GM19438 (cell line): ENCODE data around the gene RTN4.
"Not testable (repeated sequence)": the region's sequence is repeated elsewhere in the genome, so short reads cannot be mapped to it uniquely, and the experiment has no call there.

ENCODE experiments used
- ATAC-seq: cut with Tn5 transposase; IDR thresholded peaks from one replicate; pipeline ENCODE4 v1.9.1; 2021; ENCODE audit warnings: low read depth; ENCODE audit not compliant: unreplicated experiment

The RTN4 gene

GRCh38 chr2:55073000-55073983 lies 23.0 kb upstream of the RTN4 start:
- ATAC-seq: no peak

DNA sequence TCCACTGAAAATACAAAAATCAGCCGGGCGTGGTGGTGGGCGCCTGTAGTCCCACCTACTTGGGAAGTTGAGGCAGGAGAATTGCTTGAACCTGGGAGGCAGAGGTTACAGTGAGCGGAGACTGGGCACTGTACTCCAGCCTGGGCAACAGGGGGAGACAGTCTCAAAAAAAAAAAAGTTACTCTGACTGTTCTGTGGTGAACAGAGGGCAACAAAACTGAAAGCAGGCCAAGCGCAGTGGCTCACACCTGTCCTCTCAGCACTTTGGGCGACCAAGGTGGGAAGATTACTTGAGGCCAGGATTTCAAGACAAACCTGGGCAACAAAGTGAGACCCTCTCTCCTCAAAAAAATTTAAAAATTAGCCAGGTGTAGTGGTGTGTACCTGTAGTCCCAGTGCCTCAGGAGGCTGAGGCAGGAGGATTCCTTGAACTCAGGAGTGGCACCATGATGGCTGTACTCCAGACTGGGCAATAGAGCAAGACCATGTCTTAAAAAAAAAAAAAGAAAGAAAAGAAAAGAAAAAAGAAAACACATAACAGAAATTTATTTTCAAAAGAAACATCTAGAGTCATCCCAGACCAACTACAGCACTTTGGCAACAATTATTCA lies 13.6 kb upstream of the RTN4 start:
- no peak for ATAC-seq

DNA sequence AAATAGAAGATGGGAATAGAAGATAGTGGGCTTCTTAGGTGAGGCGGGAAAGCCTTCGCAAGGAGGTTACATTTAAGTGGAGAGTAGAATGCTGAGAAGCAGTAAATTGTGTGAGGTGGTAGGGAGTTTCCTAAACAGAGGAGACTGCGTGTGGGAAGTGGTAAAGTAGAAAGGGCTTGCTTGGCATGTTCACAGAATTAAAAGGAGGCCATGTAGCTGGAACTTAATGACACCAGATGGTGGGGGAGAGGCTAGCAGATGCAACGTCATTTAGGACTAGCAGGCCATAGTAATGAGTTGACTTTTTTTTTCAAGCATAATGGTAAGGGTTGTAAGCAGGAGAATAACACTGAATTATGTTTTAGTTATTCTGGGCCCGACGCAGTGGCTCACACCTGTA lies 13.0 kb upstream of the RTN4 start:
- ATAC-seq: no peak

DNA sequence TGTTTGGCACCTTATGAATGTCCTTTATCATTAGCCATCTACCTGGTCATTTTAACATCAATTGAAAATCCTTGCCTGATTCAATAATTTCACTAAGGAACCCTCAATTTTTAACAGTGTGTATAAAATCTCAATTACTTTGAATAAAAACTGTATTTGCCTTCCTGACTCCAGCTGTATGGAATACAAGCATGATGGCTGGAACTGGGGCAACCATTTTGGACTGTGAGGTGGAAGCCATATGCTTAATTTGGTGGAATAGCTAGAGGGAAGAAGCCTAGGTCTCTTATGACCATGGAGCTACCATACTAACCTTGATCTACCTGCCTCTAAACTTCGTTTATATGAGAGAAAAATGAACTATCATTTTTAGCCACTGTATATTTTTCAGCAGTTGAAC lies 12.5 kb upstream of the RTN4 start:
- no peak for ATAC-seq

DNA sequence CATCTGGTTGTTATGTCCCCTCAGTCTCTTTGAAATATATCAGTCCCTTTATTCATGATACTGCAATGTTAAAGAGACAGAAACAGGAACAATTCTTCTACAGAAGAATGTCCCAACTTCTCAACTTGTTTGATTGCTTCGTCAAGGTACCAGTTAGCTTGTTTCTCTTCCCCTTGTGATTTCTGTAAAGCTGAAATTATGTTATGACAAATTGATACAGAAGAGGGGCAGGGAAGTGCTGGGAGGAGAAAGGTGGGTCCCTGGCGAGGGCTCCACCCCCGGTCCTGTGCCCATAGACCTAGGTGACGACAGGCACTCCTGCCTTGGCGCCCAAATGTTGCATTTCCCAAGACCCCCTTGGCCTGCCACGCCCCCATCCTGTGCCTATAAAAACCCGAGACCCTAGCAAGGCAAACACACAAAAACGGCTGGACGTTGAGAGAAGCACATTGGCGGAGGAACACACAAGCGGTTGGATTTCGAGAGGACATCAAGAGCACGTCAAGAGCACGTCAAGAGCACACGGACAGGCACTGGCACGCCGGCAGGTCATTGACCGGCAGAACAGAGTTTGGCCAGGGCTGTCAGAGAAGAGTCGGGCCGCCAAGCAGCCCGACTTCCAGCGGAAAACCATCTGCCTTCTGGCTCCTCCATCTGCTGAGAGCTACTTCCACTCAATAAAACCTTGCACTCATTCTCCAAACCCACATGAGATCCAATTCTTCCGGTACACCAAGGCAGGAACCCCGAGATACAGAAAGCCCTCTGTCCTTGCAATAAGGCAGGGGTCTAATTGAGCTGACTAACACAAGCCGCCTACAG lies 11.5 kb upstream of the RTN4 start:
- no peak for ATAC-seq

GRCh38 chr2:55059793-55060192 lies 9.5 kb upstream of the RTN4 start:
- no peak for ATAC-seq

DNA sequence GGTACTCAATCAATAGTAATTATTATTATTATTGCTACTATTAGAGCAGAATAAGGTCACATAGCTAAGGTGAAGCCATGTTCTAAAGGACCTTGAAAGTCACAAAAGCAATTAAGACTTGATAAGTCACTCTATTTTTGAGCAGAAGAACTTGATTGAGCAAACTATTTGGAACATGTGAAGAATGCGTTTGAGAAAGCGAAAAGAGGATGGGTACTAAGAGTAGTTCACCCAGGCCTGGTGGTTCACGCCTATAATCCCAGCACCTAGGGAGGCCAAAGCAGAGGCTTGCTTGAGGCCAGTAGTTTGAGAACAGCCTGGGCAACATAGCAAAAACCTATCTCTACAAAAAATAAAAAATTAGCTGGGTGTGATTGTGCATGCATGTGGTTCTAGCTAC lies 7.2 kb upstream of the RTN4 start:
- ATAC-seq: no peak

DNA sequence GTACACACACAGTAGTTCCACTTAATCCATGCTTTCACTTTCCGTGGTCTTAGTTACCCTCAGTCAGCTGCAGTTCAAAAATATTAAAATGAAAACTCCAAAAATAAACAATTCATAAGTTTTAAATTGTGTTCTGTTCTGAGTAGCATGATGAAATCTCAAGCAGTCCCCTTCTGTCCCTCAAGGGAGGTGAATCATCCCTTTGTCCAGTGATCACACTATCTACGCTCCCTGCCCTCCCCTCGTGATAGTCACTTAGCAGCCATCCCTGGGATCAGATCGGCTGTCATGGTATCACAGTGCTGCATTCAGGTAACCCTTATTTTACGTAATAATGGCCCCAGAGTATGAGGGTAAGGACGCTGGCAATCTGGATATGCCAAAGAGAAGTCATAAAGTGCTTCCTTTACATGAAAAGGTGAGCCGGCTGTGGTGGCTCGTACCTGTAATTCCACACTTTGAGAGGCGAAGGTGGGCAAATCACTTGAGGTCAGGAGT lies 5.8 kb upstream of the RTN4 start:
- ATAC-seq: no peak

DNA sequence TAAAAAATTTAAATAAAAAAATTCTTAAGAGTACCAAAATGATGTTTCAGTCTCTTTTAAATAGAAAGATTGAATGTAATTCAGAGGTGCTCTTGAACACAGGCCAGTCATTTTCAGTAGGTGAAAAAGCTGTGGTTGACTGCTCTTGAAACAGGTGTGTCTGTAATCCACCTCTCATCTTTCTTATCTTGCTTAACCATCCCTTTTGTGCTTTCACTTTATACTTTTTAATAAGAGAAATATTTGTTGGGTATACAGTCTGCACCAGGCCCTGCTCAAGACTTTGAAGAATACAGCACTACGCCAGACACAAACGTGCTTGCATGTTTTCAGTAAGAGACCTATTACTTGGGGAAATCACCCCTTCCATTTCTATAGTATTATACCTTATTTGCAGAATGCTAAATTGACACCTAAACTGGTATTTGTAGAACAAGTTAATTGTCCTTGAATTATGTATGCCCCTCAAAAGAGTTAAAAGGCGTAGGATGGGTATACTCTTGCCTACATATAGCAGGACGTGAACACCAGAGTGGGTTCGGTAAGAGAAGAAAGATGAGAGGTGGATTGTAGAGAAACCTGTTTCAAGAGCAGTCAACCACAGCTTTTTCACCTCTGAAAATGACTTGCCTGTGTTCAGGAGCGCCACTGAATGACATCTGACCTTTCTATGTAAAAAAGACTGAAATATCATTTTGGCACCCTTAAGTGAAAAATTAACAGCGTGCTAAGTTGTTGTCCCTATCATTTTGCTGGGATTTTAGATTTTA lies 4.0 kb upstream of the RTN4 start:
- ATAC-seq: peak; percentile 25

DNA sequence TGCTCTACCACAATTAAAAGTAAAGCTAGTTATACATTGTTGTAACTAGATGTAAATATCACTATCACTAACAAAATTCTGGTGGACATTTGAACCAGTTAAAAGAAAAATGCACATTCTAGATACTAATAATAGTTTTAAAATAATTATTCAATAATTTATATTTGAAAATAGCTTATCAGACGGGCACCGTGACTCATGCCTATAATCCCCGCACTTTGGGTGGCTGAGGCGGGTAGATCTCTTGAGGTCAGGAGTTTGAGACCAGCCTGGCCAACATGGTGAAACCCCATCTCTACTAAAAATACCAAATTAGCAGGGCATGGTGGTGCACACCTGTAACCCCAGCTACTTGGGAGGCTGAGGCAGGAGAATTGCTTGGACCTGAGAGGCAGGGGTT lies 3.0 kb upstream of the RTN4 start:
- ATAC-seq: not testable (repeated sequence)

GRCh38 chr2:55052129-55053061 lies 2.1 kb upstream of the RTN4 start:
- no peak for ATAC-seq

GRCh38 chr2:55051026-55051866 lies 995 bp upstream of the RTN4 start:
- ATAC-seq: no peak

- no peak for ATAC-seq
Observed at GRCh38 chr2:55049821-55050099, 491 bp downstream of the RTN4 start.

- ATAC-seq: peak; percentile 18
Observed at GRCh38 chr2:55049043-55049820, 1.0 kb downstream of the RTN4 start.

DNA sequence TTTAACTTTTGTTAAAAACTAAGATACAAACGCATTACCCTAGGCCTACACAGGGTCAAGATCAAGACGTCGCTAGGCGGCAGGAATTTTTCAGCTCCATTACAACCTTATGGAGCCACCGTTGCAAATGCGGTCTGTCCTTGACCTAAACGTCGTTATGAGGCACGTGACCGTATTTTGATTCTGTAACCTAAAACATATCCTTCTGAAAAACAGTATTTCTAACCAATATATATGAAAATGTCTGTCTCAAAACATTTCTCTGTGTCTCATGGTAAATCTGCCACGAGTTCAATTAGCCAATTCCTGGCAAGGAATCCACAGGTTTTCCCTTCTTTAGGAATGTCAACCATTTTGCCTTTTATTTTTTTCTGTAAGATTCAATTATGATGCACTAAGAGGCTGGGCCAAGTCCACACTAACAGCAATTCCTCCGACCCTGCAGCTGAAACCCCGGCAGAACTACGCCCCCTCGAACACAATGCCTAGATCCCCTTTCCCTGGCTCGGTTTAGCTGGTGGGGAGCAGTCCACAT lies 1.7 kb downstream of the RTN4 start:
- ATAC-seq: no peak

DNA sequence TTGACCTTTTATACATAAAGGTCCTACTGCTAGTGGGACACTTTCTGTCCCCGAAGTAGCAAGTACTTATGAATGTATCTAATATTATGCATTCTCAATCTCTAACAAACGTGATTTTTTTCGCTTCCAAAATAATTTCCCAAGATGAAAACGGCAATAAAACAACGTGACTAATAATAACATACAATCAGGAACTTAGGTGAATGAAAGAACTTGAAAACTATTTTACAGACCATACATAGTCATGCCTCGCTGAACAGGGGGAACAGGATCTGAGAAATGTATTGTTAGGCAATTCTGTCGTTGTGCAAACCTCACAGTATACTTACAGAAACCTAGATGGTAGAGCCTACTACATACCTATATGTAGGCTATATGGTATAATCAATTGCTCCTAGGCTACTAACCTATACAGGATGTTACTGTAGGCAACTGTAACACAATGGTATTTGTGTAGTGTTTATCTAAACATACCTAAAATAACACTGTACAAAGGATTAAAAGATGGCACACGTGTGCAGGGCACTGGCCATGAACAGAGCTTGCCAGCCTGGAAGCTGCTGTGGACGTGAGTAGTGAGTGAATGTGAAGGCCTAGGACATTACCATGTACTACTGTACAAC lies 2.5 kb downstream of the RTN4 start:
- ATAC-seq: no peak

DNA sequence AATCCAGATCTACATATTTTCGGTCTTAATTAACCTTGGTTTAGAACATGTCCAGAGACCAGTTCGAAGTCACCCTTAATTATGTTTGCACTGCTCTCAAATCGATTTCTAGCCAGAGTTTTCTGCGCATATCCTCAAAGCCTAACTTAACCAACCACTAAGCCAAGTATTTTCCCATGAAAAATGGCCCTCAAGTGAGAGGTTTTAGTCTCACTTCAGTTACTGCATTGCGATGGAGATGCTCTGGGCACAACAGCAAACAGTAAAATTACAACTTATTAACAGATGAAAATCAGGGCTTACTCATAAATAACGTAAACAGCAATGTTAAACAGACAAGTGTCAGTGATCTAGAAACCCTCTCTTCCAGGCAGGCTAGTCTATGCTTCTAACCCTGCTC lies 4.5 kb downstream of the RTN4 start:
- no peak for ATAC-seq
